Thyroid gland (tissue), 4 donors: ENCODE data around the gene PAK5. TPM values are rescaled to one million over a fixed set of nuclear protein-coding genes. Genes with fewer than 3 reads are reported as not detected.
A peak's percentile ranks its signal among the peaks of the same experiment; 100 is the strongest.

ENCODE experiments used
- DNase-seq, 2 donors: peaks; one replicate each; pipeline ENCODE4 v3.0.0-alpha.2; 2019
- H3K27ac ChIP-seq, 3 donors: fragments of 200-600 bp; sonication (generic); 1 replicate in 2 of 3; 2 replicates in 1 of 3; pipeline ENCODE4 v1.5.1; 2016 to 2019; ENCODE audit warnings: mild to moderate bottlenecking in 1 of 3, moderate library complexity in 1 of 3
- H3K27me3 ChIP-seq: fragments of 200-600 bp; sonication (generic); one replicate; pipeline ENCODE4 v1.5.1; 2019
- H3K36me3 ChIP-seq, 2 donors: fragments of 200-600 bp; sonication (generic); one replicate each; pipeline ENCODE4 v1.5.1; 2016 to 2019
- H3K4me1 ChIP-seq, 2 donors: fragments of 200-600 bp; sonication (generic); one replicate each; pipeline ENCODE4 v1.5.1; 2017 to 2019
- H3K4me3 ChIP-seq, 3 donors: fragments of 200-600 bp; sonication (generic); replicated peaks in 1 of 3; 1 replicate in 2 of 3; 2 replicates in 1 of 3; pipeline ENCODE4 v1.5.1; 2016; ENCODE audit warnings: mild to moderate bottlenecking in 1 of 3
- H3K9me3 ChIP-seq: fragments of 200-600 bp; sonication (generic); one replicate; pipeline ENCODE4 v1.5.1; 2017
- POLR2A ChIP-seq, 2 donors: fragments of 450-650 bp; IDR thresholded peaks; one replicate each; pipeline ENCODE4 v1.6.1; 2017; ENCODE audit warnings: antibody characterized with exemption in 2 of 2, mild to moderate bottlenecking in 2 of 2, moderate library complexity in 1 of 2
- WGBS, 2 donors: methylation state at CpG; one replicate each; pipeline ENCODE4 v1.1.5; 2017; 5-methylcytosine and 5-hydroxymethylcytosine counted together
- intact Hi-C: fragments of 100-400 bp; cut with DNase I; formaldehyde crosslinking; loops from one replicate; pipeline ENCODE4 v1.15.1; 2023
- total RNA-seq, 4 donors: library from RNA; depleted of rRNA; stranded (reverse); fragments of >200 nt; gene quantifications; one replicate each; pipeline ENCODE4 v1.2.3, GENCODE V29; 2016
- TF ChIP-seq, protein P1 (sequence below), 6 experiments: fragments of 200-600 bp in 3 of 6; fragments of 450-650 bp in 3 of 6; sonication (generic) in 3 of 6; IDR thresholded peaks; one replicate each; pipeline ENCODE4 v1.5.1; 2016 to 2019; ENCODE audit warnings: antibody characterized with exemption in 6 of 6, mild to moderate bottlenecking in 2 of 6, inconsistent platforms in 1 of 6, moderate library complexity in 1 of 6

PAK5 gene
- under 1 TPM in 2 of 4 donors, not detected in 2; 0.13 to 0.33 TPM for total RNA-seq

DNA sequence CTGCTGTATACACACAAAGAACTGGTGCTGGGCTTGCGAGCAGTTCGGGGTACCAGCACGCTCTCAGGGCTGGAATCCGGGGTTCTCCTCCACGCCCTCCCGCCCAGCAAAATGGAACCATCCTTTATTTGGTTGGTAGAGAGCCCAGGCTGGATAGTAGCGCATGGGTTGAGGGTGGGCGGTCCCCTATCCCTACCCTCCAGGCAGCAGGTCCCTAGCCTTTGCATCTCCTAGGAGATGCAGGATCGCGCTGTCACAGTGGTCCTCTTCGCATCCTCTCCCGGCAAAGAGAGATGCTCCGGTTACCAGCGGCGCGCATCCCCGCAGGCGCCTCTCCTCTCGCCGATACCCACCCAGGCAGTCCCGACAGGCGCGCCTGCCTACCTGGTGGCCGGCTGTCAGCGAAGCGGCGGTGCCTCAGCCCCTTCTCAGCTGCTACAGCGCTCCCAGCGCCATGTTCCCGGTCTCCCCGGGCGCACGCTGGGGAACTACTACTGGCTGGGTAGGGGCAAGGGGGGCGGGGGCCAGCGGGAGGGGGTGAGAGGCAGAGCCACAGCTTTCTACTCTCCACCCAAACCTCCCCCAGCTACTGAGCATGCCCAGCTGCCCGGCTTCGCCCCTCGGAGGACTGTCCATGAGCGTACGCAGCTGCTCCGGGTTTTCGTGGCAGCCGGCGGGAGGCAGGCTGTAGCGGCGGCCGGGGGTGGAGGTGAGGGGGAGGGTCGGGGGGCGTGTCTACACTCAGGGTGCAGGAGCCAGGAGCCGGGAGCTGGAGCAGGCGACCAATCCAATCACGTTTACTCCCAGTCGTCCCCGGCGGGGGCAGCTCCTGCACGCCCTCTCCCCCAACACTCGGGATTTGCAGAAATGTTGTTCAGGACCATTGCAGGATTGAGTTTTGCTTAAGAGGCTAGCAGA is at the start of gene PAK5:
Gene PAK5, minus strand, starts transcription at position 699 of the 918 bp plus-strand sequence. CDS start 194,748 bp downstream, outside the sequence.
- no peak for TF ChIP-seq POLR2A (IDR thresholded peaks at IDR 0.05)
- TF ChIP-seq, protein P1, sequence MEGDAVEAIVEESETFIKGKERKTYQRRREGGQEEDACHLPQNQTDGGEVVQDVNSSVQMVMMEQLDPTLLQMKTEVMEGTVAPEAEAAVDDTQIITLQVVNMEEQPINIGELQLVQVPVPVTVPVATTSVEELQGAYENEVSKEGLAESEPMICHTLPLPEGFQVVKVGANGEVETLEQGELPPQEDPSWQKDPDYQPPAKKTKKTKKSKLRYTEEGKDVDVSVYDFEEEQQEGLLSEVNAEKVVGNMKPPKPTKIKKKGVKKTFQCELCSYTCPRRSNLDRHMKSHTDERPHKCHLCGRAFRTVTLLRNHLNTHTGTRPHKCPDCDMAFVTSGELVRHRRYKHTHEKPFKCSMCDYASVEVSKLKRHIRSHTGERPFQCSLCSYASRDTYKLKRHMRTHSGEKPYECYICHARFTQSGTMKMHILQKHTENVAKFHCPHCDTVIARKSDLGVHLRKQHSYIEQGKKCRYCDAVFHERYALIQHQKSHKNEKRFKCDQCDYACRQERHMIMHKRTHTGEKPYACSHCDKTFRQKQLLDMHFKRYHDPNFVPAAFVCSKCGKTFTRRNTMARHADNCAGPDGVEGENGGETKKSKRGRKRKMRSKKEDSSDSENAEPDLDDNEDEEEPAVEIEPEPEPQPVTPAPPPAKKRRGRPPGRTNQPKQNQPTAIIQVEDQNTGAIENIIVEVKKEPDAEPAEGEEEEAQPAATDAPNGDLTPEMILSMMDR (IDR thresholded peaks at IDR 0.05), result no peak
- H3K27me3 ChIP-seq, result no peaks in the 10 kb centered on the region
- H3K4me3 ChIP-seq, result peak within 1 kb of the TSS in 1 of 3 donors; percentile 24
- H3K9me3 ChIP-seq, result no peaks in the 10 kb centered on the region
- 1 to 4% methylated on average over 14 to 31 of the region's 57 CpGs for WGBS, 2 donors
- DNase-seq, result peak; percentile 84 to 86
- H3K36me3 ChIP-seq, result no peaks in the 10 kb centered on the region
- peaks cover 0 to 4% of the 10 kb centered on the region in 2 donors for H3K4me1 ChIP-seq
- H3K27ac ChIP-seq, result no peak within 1 kb of the TSS
- intact Hi-C loops, result no loop called here

DNA sequence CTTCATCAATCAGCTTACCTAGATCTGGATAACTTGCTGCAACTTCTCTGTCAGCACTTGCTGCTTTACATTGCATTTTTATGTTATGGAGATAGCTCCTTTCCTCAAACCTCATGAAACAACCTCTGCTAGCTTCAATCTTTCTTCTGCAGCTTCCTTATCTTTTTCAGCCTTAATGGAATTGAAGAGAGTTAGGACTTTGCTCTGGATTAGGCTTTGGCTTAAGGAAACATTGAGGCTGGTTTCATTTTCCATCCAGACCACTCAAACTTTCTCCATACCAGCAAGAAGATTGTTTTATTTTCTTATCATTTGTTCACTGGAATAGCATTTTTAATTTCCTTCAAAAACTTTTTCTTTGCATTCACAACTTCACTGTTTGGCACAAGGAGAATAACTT is 48.8 kb upstream of the PAK5 start:
- Histone ChIP-seq H3K4me3 (no peak overlapping the region), H3K9me3 (no peaks in the 10 kb centered on the region), H3K4me1 (no peaks in the 10 kb centered on the region), H3K27ac (no peak overlapping the region), H3K27me3 (no peaks in the 10 kb centered on the region), H3K36me3 (no peaks in the 10 kb centered on the region)
- no peak for DNase-seq
- intact Hi-C loops, result no loop called here
- no peak for TF ChIP-seq POLR2A (IDR thresholded peaks at IDR 0.05)

DNA sequence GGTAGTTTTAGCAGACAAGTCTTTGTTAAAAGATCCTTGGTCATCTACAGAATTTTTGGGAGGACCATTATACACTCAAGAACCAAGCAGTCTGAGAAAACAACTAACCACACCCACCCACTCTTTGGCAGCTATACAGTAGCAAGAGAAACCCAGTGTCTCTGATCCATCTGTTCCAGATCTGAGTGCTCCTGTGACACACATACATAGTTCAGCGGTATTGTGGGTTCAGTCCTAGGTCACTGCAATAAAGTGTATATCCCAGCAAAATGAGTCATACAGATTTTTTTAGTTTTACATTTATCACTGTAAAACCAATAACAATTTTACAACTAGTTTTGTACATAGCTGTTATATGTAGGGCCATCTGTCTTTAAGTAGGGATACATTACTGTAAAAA is 47.4 kb upstream of the PAK5 start:
- H3K36me3 ChIP-seq, result no peaks in the 10 kb centered on the region

DNA sequence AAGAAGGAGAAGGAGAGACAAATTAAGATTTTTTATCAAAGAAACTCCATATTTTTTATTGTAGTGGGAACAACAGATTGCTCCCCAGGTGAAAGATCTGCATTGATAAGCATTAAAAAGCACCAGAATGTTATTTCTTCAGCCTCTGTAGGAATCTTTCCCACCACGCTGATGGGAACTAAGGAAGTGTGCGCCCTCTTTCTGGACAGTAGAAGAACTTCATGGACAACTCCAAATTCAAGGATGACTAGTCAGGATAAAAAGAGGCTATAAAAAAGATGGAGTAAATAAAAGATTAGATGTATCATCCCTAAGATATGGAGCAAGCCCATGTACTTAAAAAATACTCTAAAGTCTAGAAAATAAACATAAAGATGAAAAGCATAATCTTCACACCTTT is 45.8 kb upstream of the PAK5 start:
- H3K4me1 ChIP-seq, result no peaks in the 10 kb centered on the region
- TF ChIP-seq, protein P1 (IDR thresholded peaks at IDR 0.05), result no peak
- TF ChIP-seq POLR2A (IDR thresholded peaks at IDR 0.05), result no peak
- no peak for DNase-seq
- 23 to 33% methylated on average over 2 of the region's 2 CpGs for WGBS, 2 donors
- intact Hi-C loops, result no loop called here
- no peaks in the 10 kb centered on the region for H3K27me3 ChIP-seq
- H3K4me3 ChIP-seq, result no peak overlapping the region
- no peaks in the 10 kb centered on the region for H3K9me3 ChIP-seq
- H3K27ac ChIP-seq, result no peak overlapping the region
- H3K36me3 ChIP-seq, result no peaks in the 10 kb centered on the region

More for the DNA sequence above, 47.4 kb upstream of the PAK5 start:
- 85 to 100% methylated on average over 1 of the region's 1 CpG for WGBS, 2 donors
- Histone ChIP-seq H3K4me1 (no peaks in the 10 kb centered on the region), H3K27ac (no peak overlapping the region), H3K27me3 (no peaks in the 10 kb centered on the region), H3K9me3 (no peaks in the 10 kb centered on the region), H3K4me3 (no peak overlapping the region)
- no peak for DNase-seq
- TF ChIP-seq, protein P1 (IDR thresholded peaks at IDR 0.05), result no peak
- TF ChIP-seq POLR2A (IDR thresholded peaks at IDR 0.05), result no peak
- intact Hi-C loops, result no loop called here

DNA sequence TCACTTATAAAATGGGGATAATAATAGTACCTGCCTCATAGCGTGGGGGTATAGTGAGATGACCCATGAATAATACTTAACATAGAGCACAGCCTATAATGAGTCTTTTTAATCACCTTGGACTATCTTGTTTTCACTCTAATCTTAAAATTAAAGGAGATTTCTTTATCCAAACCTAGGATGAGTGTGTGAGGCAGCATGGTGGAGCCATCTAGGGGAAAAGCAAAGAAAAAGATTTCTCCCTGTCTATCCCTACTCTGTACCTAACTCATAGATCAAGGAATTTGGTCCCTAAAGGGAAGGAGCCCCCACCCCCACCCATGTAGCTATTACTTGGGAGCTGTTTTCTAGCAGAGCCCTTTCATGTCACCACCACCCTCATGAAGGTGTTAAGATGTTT is 45.2 kb upstream of the PAK5 start:
- Histone ChIP-seq H3K4me3 (no peak overlapping the region), H3K36me3 (no peaks in the 10 kb centered on the region), H3K27me3 (no peaks in the 10 kb centered on the region), H3K27ac (no peak overlapping the region), H3K4me1 (no peaks in the 10 kb centered on the region), H3K9me3 (no peaks in the 10 kb centered on the region)
- no peak for DNase-seq
- TF ChIP-seq, protein P1 (IDR thresholded peaks at IDR 0.05), result no peak
- no peak for TF ChIP-seq POLR2A (IDR thresholded peaks at IDR 0.05)
- 50 to 53% methylated on average over 1 of the region's 1 CpG for WGBS, 2 donors
- intact Hi-C loops, result no loop called here
